DOHH2 (cell line): ENCODE data around the gene ACSF3.

ENCODE experiments used
- CTCF ChIP-seq: fragments of 200-600 bp; sonication (generic); IDR thresholded peaks from one replicate; pipeline ENCODE4 v1.5.1; 2014; ENCODE audit warnings: antibody characterized with exemption, mild to moderate bottlenecking, low read depth, low read length; ENCODE audit not compliant: poor library complexity, severe bottlenecking
- EZH2phosphoT487 ChIP-seq: fragments of 200-600 bp; sonication (generic); IDR thresholded peaks from 2 replicates; pipeline ENCODE4 v1.6.1; 2017; ENCODE audit warnings: borderline replicate concordance, mild to moderate bottlenecking, antibody characterized with exemption, low read length, moderate library complexity, mixed read lengths

- TF ChIP-seq CTCF (no peak), EZH2phosphoT487 (no peak)
Observed at GRCh38 chr16:89169778-89170177, 76.1 kb downstream of the ACSF3 start.
